HCT116 (cell line): ENCODE results near the gene ATXN7L1. TPM values are rescaled to one million over a fixed set of nuclear protein-coding genes. Genes with fewer than 3 reads are reported as not detected.

Experiments
- ATAC-seq: fragments of 200-7000 bp; cut with Tn5 transposase; 2 replicates; pipeline ENCODE4 v1.9.1; 2020; ENCODE audit warnings: mild to moderate bottlenecking, moderate library complexity
- BruUV-seq: library from RNA; stranded (reverse); fragments of 400-500 nt; replicated peaks from 2 replicates; lab custom pipeline; 2021; lab: Mats Ljungman, UMichigan
- CTCF ChIA-PET: fragments of 300-600 bp; sonication (Branson Sonifier 250); formaldehyde crosslinking; loops from one replicate; lab custom pipeline; 2021; ENCODE audit warnings: antibody characterized with exemption; lab: Charles Lee
- POLR2A ChIA-PET: fragments of 300-600, 350-600 bp; sonication (Branson Sonifier 250); formaldehyde crosslinking; loops from one replicate; lab custom pipeline; 2021; ENCODE audit warnings: antibody characterized with exemption; lab: Charles Lee
- RAD21 ChIA-PET, 2 experiments: fragments of 300-600 bp; sonication (Branson Sonifier 250); formaldehyde crosslinking; loops; one replicate each; lab custom pipeline; 2023; ENCODE audit warnings: low total read pairs in 2 of 2; ENCODE audit not compliant: uncharacterized antibody in 2 of 2, unreplicated experiment in 2 of 2, low non-redundant PET in 1 of 2; lab: Charles Lee
- DNase-seq: peaks from one replicate; pipeline ENCODE4 v3.0.0-alpha.2; 2010; ENCODE audit warnings: low read depth, low spot score
- H2AFZ ChIP-seq: fragments of 200-600 bp; shearing (Covaris generic), sonication (generic); 2 replicates; pipeline ENCODE4 v1.6.1; 2017; ENCODE audit warnings: low read depth, mixed run types, mixed read lengths, antibody characterized with exemption, low read length; ENCODE audit not compliant: poor library complexity, severe bottlenecking
- H3K27ac ChIP-seq: 2 replicates; pipeline ENCODE4 v1.5.1; 2012; ENCODE audit warnings: low read depth, low read length
- H3K27me3 ChIP-seq: fragments of 200-600 bp; sonication (generic); 2 replicates; pipeline ENCODE4 v1.6.1; 2016; ENCODE audit warnings: mixed run types, low read length, mixed read lengths; ENCODE audit not compliant: insufficient read depth
- H3K36me3 ChIP-seq, 2 experiments: fragments of 200-500 bp in 1 of 2; fragments of 200-600 bp in 1 of 2; sonication (Bioruptor generic) in 1 of 2; sonication (generic) in 1 of 2; 2 replicates each; pipeline versions ENCODE4 v1.5.1 to v1.6.1; 2014 to 2016; ENCODE audit warnings: low read length in 2 of 2, inconsistent platforms in 1 of 2, mixed read lengths in 1 of 2, mixed run types in 1 of 2; ENCODE audit not compliant: insufficient read depth in 2 of 2, control insufficient read depth in 1 of 2
- H3K4me1 ChIP-seq, 2 experiments: fragments of 200-600 bp in 1 of 2; sonication (generic) in 1 of 2; 2 replicates each; pipeline versions ENCODE4 v1.5.1 to v1.6.1; 2012 to 2017; ENCODE audit warnings: low read length in 2 of 2, inconsistent platforms in 1 of 2, mild to moderate bottlenecking in 1 of 2, mixed read lengths in 1 of 2, mixed run types in 1 of 2, moderate library complexity in 1 of 2; ENCODE audit not compliant: insufficient read depth in 2 of 2, control insufficient read depth in 1 of 2
- H3K4me2 ChIP-seq: fragments of 200-600 bp; sonication (generic); 2 replicates; pipeline ENCODE4 v1.6.1; 2017; ENCODE audit warnings: mixed run types, low read length, mixed read lengths
- H3K4me3 ChIP-seq, 2 experiments: fragments of 200-600 bp in 1 of 2; sonication (generic) in 1 of 2; replicated peaks in 1 of 2; 2 replicates each; pipeline ENCODE4 v1.5.1; 2011 to 2016; ENCODE audit warnings: low read length in 2 of 2, control low read depth in 1 of 2, low read depth in 1 of 2, mild to moderate bottlenecking in 1 of 2, mixed read lengths in 1 of 2, mixed run types in 1 of 2
- H3K79me2 ChIP-seq: fragments of 200-600 bp; sonication (generic); 2 replicates; pipeline ENCODE4 v1.6.1; 2017; ENCODE audit warnings: mild to moderate bottlenecking, mixed run types, low read length, moderate library complexity, mixed read lengths; ENCODE audit not compliant: insufficient read depth
- H3K9ac ChIP-seq: fragments of 200-600 bp; sonication (generic); 2 replicates; pipeline ENCODE4 v1.6.1; 2016; ENCODE audit warnings: low read length, mixed read lengths
- H3K9me2 ChIP-seq: fragments of 200-600 bp; sonication (generic), shearing (Covaris generic); 2 replicates; pipeline ENCODE4 v1.6.1; 2017; ENCODE audit warnings: mixed run types, mild to moderate bottlenecking, moderate library complexity; ENCODE audit not compliant: insufficient read depth
- H3K9me3 ChIP-seq, 2 experiments: fragments of 200-500 bp in 1 of 2; fragments of 200-600 bp in 1 of 2; sonication (Bioruptor generic) in 1 of 2; sonication (generic) in 1 of 2; 2 replicates each; pipeline ENCODE4 v1.6.1; 2014 to 2017; ENCODE audit warnings: low read length in 2 of 2, mixed read lengths in 2 of 2, inconsistent platforms in 1 of 2, low read depth in 1 of 2, mild to moderate bottlenecking in 1 of 2, mixed run types in 1 of 2, moderate library complexity in 1 of 2; ENCODE audit not compliant: control insufficient read depth in 1 of 2, insufficient read depth in 1 of 2
- H4K20me1 ChIP-seq: fragments of 200-600 bp; sonication (generic), shearing (Covaris generic); 2 replicates; pipeline ENCODE4 v1.6.1; 2017; ENCODE audit warnings: mixed run types, mild to moderate bottlenecking, moderate library complexity; ENCODE audit not compliant: insufficient read depth
- CBX3 ChIP-seq: IDR thresholded peaks from 2 replicates; pipeline ENCODE4 v1.6.1; 2012; ENCODE audit warnings: low read depth
- CEBPB ChIP-seq: IDR thresholded peaks from 2 replicates; pipeline ENCODE4 v1.6.1; 2012; ENCODE audit warnings: low read depth
- ELF1 ChIP-seq: IDR thresholded peaks from 2 replicates; pipeline ENCODE4 v1.6.1; 2012; ENCODE audit warnings: low read depth, borderline replicate concordance
- FOSL1 ChIP-seq: IDR thresholded peaks from 2 replicates; pipeline ENCODE4 v1.6.1; 2012; ENCODE audit warnings: low read depth
- SRF ChIP-seq: IDR thresholded peaks from 2 replicates; pipeline ENCODE4 v1.6.1; 2012; ENCODE audit warnings: low read depth
- YY1 ChIP-seq: IDR thresholded peaks from 2 replicates; pipeline ENCODE4 v1.6.1; 2011; ENCODE audit warnings: low read length, low read depth, moderate library complexity, mild to moderate bottlenecking; ENCODE audit not compliant: insufficient replicate concordance; ENCODE audit errors: extremely low read depth
- intact Hi-C: fragments of 100-400 bp; cut with micrococcal nuclease; formaldehyde crosslinking; loops from 2 replicates; pipeline ENCODE4 v1.10.0; 2022
- total RNA-seq: library from RNA; stranded (reverse); gene quantifications from one replicate; pipeline ENCODE4 v1.2.1, GENCODE V29; 2021; ENCODE audit not compliant: unreplicated experiment
- TF ChIP-seq, protein P1 (sequence below): IDR thresholded peaks from 2 replicates; pipeline ENCODE4 v1.6.1; 2012
- TF ChIP-seq, protein P2 (sequence below), 3 experiments: fragments of 200-600 bp in 1 of 3; sonication (generic) in 1 of 3; IDR thresholded peaks in 2 of 3; conservative IDR thresholded peaks in 1 of 3; 2 replicates each; pipeline ENCODE4 v1.5.1; 2012 to 2017; ENCODE audit warnings: low read depth in 2 of 3, low read length in 2 of 3, antibody characterized with exemption in 1 of 3, borderline replicate concordance in 1 of 3, control low read depth in 1 of 3, mild to moderate bottlenecking in 1 of 3, mixed read lengths in 1 of 3, mixed run types in 1 of 3, moderate library complexity in 1 of 3; ENCODE audit not compliant: insufficient read depth in 1 of 3

The ATXN7L1 gene
- total RNA-seq, 1 experiment from 2014 or later, result 11.5 TPM

DNA sequence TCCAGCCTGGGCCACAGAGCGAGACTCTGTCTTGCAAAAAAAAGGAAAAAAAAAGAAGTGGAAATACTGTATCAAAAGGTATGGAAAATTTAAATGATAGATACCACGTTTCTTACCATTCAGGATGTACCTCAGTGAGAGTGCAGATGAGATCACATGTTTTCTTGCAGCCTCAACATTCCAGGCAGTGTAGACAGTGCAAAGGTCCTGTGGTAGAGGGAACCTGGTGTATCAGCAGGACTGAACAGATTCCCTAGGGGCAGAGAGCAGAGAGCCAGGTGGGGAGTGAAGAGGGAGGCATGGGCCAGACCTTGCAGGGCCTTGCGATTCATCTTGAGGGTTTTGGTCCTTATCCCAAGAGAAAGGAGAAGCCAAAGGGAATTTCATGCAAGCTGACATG is 17.7 kb upstream of the ATXN7L1 start:
- H3K4me2 ChIP-seq, result no peak overlapping the region
- no peaks in the 10 kb centered on the region for H3K9me2 ChIP-seq
- BruUV-seq, result no TSS peak
- intact Hi-C loops, result no loop called here
- no peak overlapping the region for H2AFZ ChIP-seq
- no peaks in the 10 kb centered on the region for H3K9me3 ChIP-seq
- TF ChIP-seq, protein P1, sequence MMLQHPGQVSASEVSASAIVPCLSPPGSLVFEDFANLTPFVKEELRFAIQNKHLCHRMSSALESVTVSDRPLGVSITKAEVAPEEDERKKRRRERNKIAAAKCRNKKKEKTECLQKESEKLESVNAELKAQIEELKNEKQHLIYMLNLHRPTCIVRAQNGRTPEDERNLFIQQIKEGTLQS, result no peak
- TF ChIP-seq FOSL1, result no peak
- TF ChIP-seq, all 23 proteins: peak for 0
- Histone ChIP-seq H4K20me1 (no peaks in the 10 kb centered on the region), H3K4me3 (no peak overlapping the region), H3K4me1 (no peaks in the 10 kb centered on the region), H3K79me2 (no peaks in the 10 kb centered on the region; the same call in 1 of the 2 replicates), H3K27me3 (no peaks in the 10 kb centered on the region), H3K9ac (no peak overlapping the region), H3K27ac (no peak overlapping the region), H3K36me3 (no peaks in the 10 kb centered on the region; a peak in 1 of 4 replicates)
- DNase-seq, result no peak
- ATAC-seq, result no peak
- ChIA-PET CTCF (no interaction called here), POLR2A (no interaction called here), RAD21 (no interaction called here)

DNA sequence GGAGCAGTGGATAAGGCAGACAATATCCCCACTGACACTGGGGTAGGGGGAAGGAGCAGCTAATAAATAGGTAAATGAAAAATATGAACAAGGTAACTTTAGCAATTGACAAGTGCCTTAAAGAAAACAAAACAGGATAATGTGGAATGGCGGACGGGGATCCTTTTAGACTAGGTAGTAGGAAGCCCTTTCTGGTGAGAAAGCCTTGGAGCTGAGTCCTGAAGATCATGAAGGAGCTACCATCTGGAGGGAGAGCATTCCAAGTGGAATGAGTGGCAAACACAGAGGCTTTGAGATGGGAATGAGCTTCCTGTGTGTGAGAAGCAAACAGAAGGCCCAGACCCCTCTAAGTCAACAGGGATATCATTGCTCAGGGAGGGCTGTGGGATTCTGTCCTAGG is 16.0 kb upstream of the ATXN7L1 start:
- no peaks in the 10 kb centered on the region; a peak in 1 of 4 replicates for H3K36me3 ChIP-seq
- CTCF ChIA-PET, result no interaction called here
- intact Hi-C loops, result no loop called here
- BruUV-seq, result no TSS peak
- H3K9me2 ChIP-seq, result no peaks in the 10 kb centered on the region
- H3K9me3 ChIP-seq, result no peaks in the 10 kb centered on the region
- no peak for ATAC-seq
- H3K27ac ChIP-seq, result no peak overlapping the region
- H3K79me2 ChIP-seq, result peaks cover 6% of the 10 kb centered on the region; the same call in 1 of the 2 replicates
- no peak for DNase-seq
- H2AFZ ChIP-seq, result no peak overlapping the region
- RAD21 ChIA-PET, result no interaction called here
- H3K4me3 ChIP-seq, result no peak overlapping the region
- H4K20me1 ChIP-seq, result no peaks in the 10 kb centered on the region
- H3K9ac ChIP-seq, result no peak overlapping the region
- peaks cover 0 to 4% of the 10 kb centered on the region in 2 experiments; a peak in 2 of 4 replicates for H3K4me1 ChIP-seq
- TF ChIP-seq ELF1 (no peak), CEBPB (no peak), SRF (no peak), CBX3 (no peak), YY1 (no peak)
- TF ChIP-seq, protein P2, sequence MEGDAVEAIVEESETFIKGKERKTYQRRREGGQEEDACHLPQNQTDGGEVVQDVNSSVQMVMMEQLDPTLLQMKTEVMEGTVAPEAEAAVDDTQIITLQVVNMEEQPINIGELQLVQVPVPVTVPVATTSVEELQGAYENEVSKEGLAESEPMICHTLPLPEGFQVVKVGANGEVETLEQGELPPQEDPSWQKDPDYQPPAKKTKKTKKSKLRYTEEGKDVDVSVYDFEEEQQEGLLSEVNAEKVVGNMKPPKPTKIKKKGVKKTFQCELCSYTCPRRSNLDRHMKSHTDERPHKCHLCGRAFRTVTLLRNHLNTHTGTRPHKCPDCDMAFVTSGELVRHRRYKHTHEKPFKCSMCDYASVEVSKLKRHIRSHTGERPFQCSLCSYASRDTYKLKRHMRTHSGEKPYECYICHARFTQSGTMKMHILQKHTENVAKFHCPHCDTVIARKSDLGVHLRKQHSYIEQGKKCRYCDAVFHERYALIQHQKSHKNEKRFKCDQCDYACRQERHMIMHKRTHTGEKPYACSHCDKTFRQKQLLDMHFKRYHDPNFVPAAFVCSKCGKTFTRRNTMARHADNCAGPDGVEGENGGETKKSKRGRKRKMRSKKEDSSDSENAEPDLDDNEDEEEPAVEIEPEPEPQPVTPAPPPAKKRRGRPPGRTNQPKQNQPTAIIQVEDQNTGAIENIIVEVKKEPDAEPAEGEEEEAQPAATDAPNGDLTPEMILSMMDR (IDR thresholded peaks at IDR 0.05 in 2 of 3, conservative IDR thresholded peaks at IDR 0.05 in 1 of 3; ENCODE audit: borderline replicate concordance in 1 of 3, insufficient read depth in 1 of 3, low read depth in 2 of 3, low read length in 2 of 3), result no peak
- TF ChIP-seq, all 23 proteins: peak for 0
- no peak overlapping the region for H3K4me2 ChIP-seq
- POLR2A ChIA-PET, result no interaction called here
- no peaks in the 10 kb centered on the region for H3K27me3 ChIP-seq
